Breast epithelium (tissue), 3 donors: Measurements from ENCODE around the gene SLC30A3.

Experiments
- POLR2A ChIP-seq: fragments of 450-650 bp; IDR thresholded peaks from one replicate; pipeline ENCODE4 v1.6.1; 2016; ENCODE audit warnings: antibody characterized with exemption, mild to moderate bottlenecking, moderate library complexity
- TF ChIP-seq, protein P1 (sequence below), 3 donors: fragments of 450-650 bp; IDR thresholded peaks; one replicate each; pipeline ENCODE4 v1.5.1; 2016 to 2017; ENCODE audit warnings: antibody characterized with exemption in 3 of 3, mild to moderate bottlenecking in 3 of 3, moderate library complexity in 3 of 3

DNA sequence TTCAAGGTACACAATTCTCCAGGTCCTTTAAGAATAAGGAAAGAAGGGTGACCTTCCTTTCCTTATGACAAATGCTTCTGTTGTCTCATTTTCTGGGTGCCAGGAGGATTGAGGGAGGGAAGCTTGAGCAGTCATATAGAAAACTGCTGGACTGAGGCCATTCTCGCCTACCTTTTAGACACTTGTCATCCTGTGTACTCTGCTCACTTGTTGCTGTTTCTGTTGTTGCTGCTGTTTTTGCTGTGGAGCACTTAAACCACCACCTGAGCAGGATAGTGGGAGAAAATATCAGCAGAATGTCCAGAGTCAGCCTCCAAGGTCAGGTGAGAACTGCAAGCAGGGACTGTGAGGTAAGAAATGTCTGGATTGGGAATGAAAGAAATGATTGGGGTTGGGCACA is 15.2 kb upstream of the SLC30A3 start:
- TF ChIP-seq, protein P1, sequence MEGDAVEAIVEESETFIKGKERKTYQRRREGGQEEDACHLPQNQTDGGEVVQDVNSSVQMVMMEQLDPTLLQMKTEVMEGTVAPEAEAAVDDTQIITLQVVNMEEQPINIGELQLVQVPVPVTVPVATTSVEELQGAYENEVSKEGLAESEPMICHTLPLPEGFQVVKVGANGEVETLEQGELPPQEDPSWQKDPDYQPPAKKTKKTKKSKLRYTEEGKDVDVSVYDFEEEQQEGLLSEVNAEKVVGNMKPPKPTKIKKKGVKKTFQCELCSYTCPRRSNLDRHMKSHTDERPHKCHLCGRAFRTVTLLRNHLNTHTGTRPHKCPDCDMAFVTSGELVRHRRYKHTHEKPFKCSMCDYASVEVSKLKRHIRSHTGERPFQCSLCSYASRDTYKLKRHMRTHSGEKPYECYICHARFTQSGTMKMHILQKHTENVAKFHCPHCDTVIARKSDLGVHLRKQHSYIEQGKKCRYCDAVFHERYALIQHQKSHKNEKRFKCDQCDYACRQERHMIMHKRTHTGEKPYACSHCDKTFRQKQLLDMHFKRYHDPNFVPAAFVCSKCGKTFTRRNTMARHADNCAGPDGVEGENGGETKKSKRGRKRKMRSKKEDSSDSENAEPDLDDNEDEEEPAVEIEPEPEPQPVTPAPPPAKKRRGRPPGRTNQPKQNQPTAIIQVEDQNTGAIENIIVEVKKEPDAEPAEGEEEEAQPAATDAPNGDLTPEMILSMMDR (IDR thresholded peaks at IDR 0.05), result no peak
- TF ChIP-seq POLR2A, result no peak
